SK-N-MC (cell line): Measurements from ENCODE around the gene MTMR8.

Source experiments
- EZH2 ChIP-seq: fragments of 200-600 bp; sonication (generic); IDR thresholded peaks from one replicate; pipeline ENCODE4 v1.6.1; 2017; ENCODE audit warnings: antibody characterized with exemption
- FOXP2 ChIP-seq: optimal IDR thresholded peaks from 2 replicates; pipeline ENCODE3; 2011; ENCODE audit warnings: mild to moderate bottlenecking, moderate library complexity; ENCODE audit not compliant: insufficient read depth; ENCODE audit errors: extremely low read length, control extremely low read depth
- POLR2AphosphoS5 ChIP-seq: IDR thresholded peaks from 2 replicates; pipeline ENCODE4 v1.6.1; 2012; ENCODE audit warnings: mild to moderate bottlenecking, low read depth, low read length, borderline replicate concordance

- no peak for TF ChIP-seq POLR2AphosphoS5
- TF ChIP-seq EZH2: no peak
- no peak for TF ChIP-seq FOXP2
Observed at GRCh38 chrX:64394874-64395567, at the start of gene MTMR8.
